KMS-11 (cell line): ENCODE data around the gene FOXP1.
A peak's percentile ranks its signal among the peaks of the same experiment; 100 is the strongest.

ENCODE experiments used
- H2AFZ ChIP-seq: fragments of 200-600 bp; sonication (generic); 2 replicates; pipeline ENCODE4 v1.6.1; 2016; ENCODE audit warnings: antibody characterized with exemption, mixed run types, low read depth
- H3K27ac ChIP-seq: fragments of 200-600 bp; sonication (generic); 2 replicates; pipeline ENCODE4 v1.6.1; 2016; ENCODE audit warnings: mild to moderate bottlenecking, mixed run types
- H3K27me3 ChIP-seq: fragments of 200-600 bp; sonication (generic); 2 replicates; pipeline ENCODE4 v1.6.1; 2017; ENCODE audit warnings: mild to moderate bottlenecking, low read depth, mixed run types, moderate library complexity; ENCODE audit not compliant: insufficient read depth
- H3K36me3 ChIP-seq: fragments of 200-600 bp; sonication (generic); 2 replicates; pipeline ENCODE4 v1.6.1; 2017; ENCODE audit warnings: mild to moderate bottlenecking, mixed run types; ENCODE audit not compliant: insufficient read depth
- H3K4me1 ChIP-seq: fragments of 200-600 bp; sonication (generic); 2 replicates; pipeline ENCODE4 v1.6.1; 2016; ENCODE audit warnings: mild to moderate bottlenecking, low read depth, mixed run types; ENCODE audit not compliant: poor library complexity, severe bottlenecking
- H3K4me2 ChIP-seq: fragments of 200-600 bp; sonication (generic); 2 replicates; pipeline ENCODE4 v1.7.0; 2016; ENCODE audit warnings: mild to moderate bottlenecking, mixed run types
- H3K4me3 ChIP-seq: fragments of 200-600 bp; sonication (generic); IDR thresholded peaks from 2 replicates; pipeline ENCODE4 v1.6.1; 2017; ENCODE audit warnings: low read depth, low read length, mixed read lengths; ENCODE audit not compliant: insufficient read depth
- H3K79me2 ChIP-seq: fragments of 200-600 bp; sonication (generic); 2 replicates; pipeline ENCODE4 v1.6.1; 2016; ENCODE audit warnings: low read depth, mixed run types; ENCODE audit not compliant: insufficient read depth
- H3K9ac ChIP-seq: fragments of 200-600 bp; sonication (generic); 2 replicates; pipeline ENCODE4 v1.6.1; 2016; ENCODE audit warnings: mild to moderate bottlenecking, mixed run types
- H4K20me1 ChIP-seq: fragments of 200-600 bp; sonication (generic); 2 replicates; pipeline ENCODE4 v1.6.1; 2016; ENCODE audit warnings: mild to moderate bottlenecking, mixed run types; ENCODE audit not compliant: insufficient read depth
- CTCF ChIP-seq: fragments of 200-600 bp; sonication (generic); conservative IDR thresholded peaks from 2 replicates; pipeline ENCODE4 v1.6.1; 2017; ENCODE audit warnings: low read depth, mild to moderate bottlenecking, antibody characterized with exemption, low read length, moderate library complexity, mixed read lengths

FOXP1 gene

GRCh38 chr3:71129611-71130431, 453.7 kb downstream of the FOXP1 start:
- no peak overlapping the region for H3K4me3 ChIP-seq

GRCh38 chr3:71128961-71129360, 454.6 kb downstream of the FOXP1 start:
- peaks cover 14% of the 10 kb centered on the region for H3K4me1 ChIP-seq
- no peak overlapping the region for H3K4me2 ChIP-seq
- H3K79me2 ChIP-seq: no peaks in the 10 kb centered on the region
- H2AFZ ChIP-seq: no peak overlapping the region
- H3K4me3 ChIP-seq: no peak overlapping the region
- H3K36me3 ChIP-seq: no peaks in the 10 kb centered on the region
- TF ChIP-seq CTCF: no peak
- H3K27ac ChIP-seq: no peak overlapping the region
- H3K9ac ChIP-seq: no peak overlapping the region
- H4K20me1 ChIP-seq: no peaks in the 10 kb centered on the region
- H3K27me3 ChIP-seq: no peaks in the 10 kb centered on the region

More at GRCh38 chr3:71129611-71130431, 453.7 kb downstream of the FOXP1 start:
- peak overlapping the region; percentile 29; the same call in 1 of the 2 replicates for H2AFZ ChIP-seq
- no peaks in the 10 kb centered on the region for H3K36me3 ChIP-seq
- H3K4me2 ChIP-seq: peak overlapping the region; percentile 41
- peak overlapping the region; percentile 22; the same call in 1 of the 2 replicates for H3K27ac ChIP-seq
- no peak for TF ChIP-seq CTCF
- no peaks in the 10 kb centered on the region for H3K79me2 ChIP-seq
- H4K20me1 ChIP-seq: no peaks in the 10 kb centered on the region
- peaks cover 14% of the 10 kb centered on the region for H3K4me1 ChIP-seq
- H3K27me3 ChIP-seq: no peaks in the 10 kb centered on the region
- H3K9ac ChIP-seq: peak overlapping the region; percentile 14; the same call in 1 of the 2 replicates

GRCh38 chr3:71127844-71128243, 455.7 kb downstream of the FOXP1 start:
- H3K4me3 ChIP-seq: no peak overlapping the region

More at GRCh38 chr3:71127844-71128243, 455.7 kb downstream of the FOXP1 start:
- Histone ChIP-seq H4K20me1 (no peaks in the 10 kb centered on the region), H3K27ac (no peak overlapping the region), H2AFZ (no peak overlapping the region), H3K9ac (no peak overlapping the region), H3K4me1 (peaks cover 14% of the 10 kb centered on the region), H3K4me2 (peak overlapping the region; percentile 21; the same call in 1 of the 2 replicates), H3K79me2 (no peaks in the 10 kb centered on the region), H3K36me3 (no peaks in the 10 kb centered on the region), H3K27me3 (no peaks in the 10 kb centered on the region)
- no peak for TF ChIP-seq CTCF
